Keratinocyte (primary cell): Measurements from ENCODE around the gene ANTXR2. TPM values are rescaled to one million over a fixed set of nuclear protein-coding genes. Genes with fewer than 3 reads are reported as not detected.

Source experiments
- DNase-seq: peaks from one replicate; pipeline ENCODE4 v3.0.0-alpha.2; 2011; ENCODE audit warnings: low read depth, missing footprints, low spot score
- FAIRE-seq: peaks from 2 replicates; lab custom pipeline; 2011; peaks lifted over from hg19 to GRCh38; lab: Jason Lieb, UNC
- H2AFZ ChIP-seq: 2 replicates; pipeline ENCODE4 v1.6.0; 2012; ENCODE audit warnings: low read length, control low read depth, inconsistent platforms; ENCODE audit not compliant: control insufficient read depth
- H3K27ac ChIP-seq: 2 replicates; pipeline ENCODE4 v1.5.1; 2011; ENCODE audit warnings: low read length; ENCODE audit not compliant: control insufficient read depth, insufficient read depth
- H3K27me3 ChIP-seq: 3 replicates; pipeline ENCODE4 v1.6.0; 2011; ENCODE audit warnings: low read length; ENCODE audit not compliant: control insufficient read depth, insufficient read depth; ENCODE audit errors: extremely low read depth
- H3K36me3 ChIP-seq, 2 experiments: 2 replicates in 1 of 2; 3 replicates in 1 of 2; pipeline ENCODE4 v1.5.1; 2011; ENCODE audit warnings: low read length in 2 of 2, mild to moderate bottlenecking in 1 of 2; ENCODE audit not compliant: control insufficient read depth in 2 of 2, insufficient read depth in 2 of 2; ENCODE audit errors: extremely low read depth in 1 of 2
- H3K4me1 ChIP-seq: 3 replicates; pipeline ENCODE4 v1.5.1; 2011; ENCODE audit warnings: low read length; ENCODE audit not compliant: control insufficient read depth, insufficient read depth; ENCODE audit errors: extremely low read depth
- H3K4me2 ChIP-seq: 3 replicates; pipeline ENCODE4 v1.6.0; 2011; ENCODE audit warnings: low read depth, low read length; ENCODE audit not compliant: control insufficient read depth, insufficient read depth; ENCODE audit errors: extremely low read depth
- H3K4me3 ChIP-seq, 3 experiments: fragments of 200-600 bp in 1 of 3; sonication (generic) in 1 of 3; 2 replicates in 2 of 3; 3 replicates in 1 of 3; pipeline ENCODE4 v1.5.1; 2011 to 2016; ENCODE audit warnings: low read length in 3 of 3, mild to moderate bottlenecking in 3 of 3, control low read depth in 2 of 3, inconsistent platforms in 1 of 3, low read depth in 1 of 3, mixed read lengths in 1 of 3, mixed run types in 1 of 3, moderate library complexity in 1 of 3; ENCODE audit not compliant: control insufficient read depth in 2 of 3, insufficient read depth in 2 of 3; ENCODE audit errors: extremely low read depth in 1 of 3
- H3K79me2 ChIP-seq: 2 replicates; pipeline ENCODE4 v1.6.0; 2012; ENCODE audit warnings: low read length; ENCODE audit not compliant: control insufficient read depth, insufficient read depth
- H3K9ac ChIP-seq: 3 replicates; pipeline ENCODE4 v1.6.0; 2011; ENCODE audit warnings: low read length; ENCODE audit not compliant: control insufficient read depth, insufficient read depth; ENCODE audit errors: extremely low read depth
- H3K9me1 ChIP-seq: 3 replicates; pipeline ENCODE4 v1.6.0; 2011; ENCODE audit warnings: low read length; ENCODE audit not compliant: control insufficient read depth, insufficient read depth; ENCODE audit errors: extremely low read depth
- H3K9me3 ChIP-seq: 2 replicates; pipeline ENCODE4 v1.5.1; 2012; ENCODE audit warnings: low read depth, low read length; ENCODE audit not compliant: control insufficient read depth
- H4K20me1 ChIP-seq: 3 replicates; pipeline ENCODE4 v1.6.0; 2011; ENCODE audit warnings: low read length; ENCODE audit not compliant: control insufficient read depth, insufficient read depth; ENCODE audit errors: extremely low read depth
- EZH2 ChIP-seq: IDR thresholded peaks from one replicate; pipeline ENCODE4 v1.6.1; 2012; ENCODE audit warnings: inconsistent platforms, mild to moderate bottlenecking, low read length, moderate library complexity
- dilution Hi-C: fragments of 300-500 bp; cut with MboI; formaldehyde crosslinking; loops from one replicate; pipeline ENCODE4 v1.7.0; 2020; ENCODE audit warnings: low sequenced_read_pairs; ENCODE audit not compliant: extremely low pct_ligation_motif_present
- polyA plus RNA-seq, 5 experiments: library from polyadenylated mRNA; depleted of rRNA in 3 of 5; stranded (reverse) in 3 of 5; stranded (forward) in 1 of 5; unstranded in 1 of 5; fragments of >200 nt; gene quantifications; 1 replicate in 1 of 5; 2 replicates in 3 of 5; 3 replicates in 1 of 5; pipeline versions ENCODE4 v1.2.1 to v1.2.3, GENCODE V29; 2011 to 2012; ENCODE audit warnings: missing spikeins in 2 of 5, low read depth in 1 of 5, low replicate concordance in 1 of 5
- TF ChIP-seq, protein P1 (sequence below), 3 experiments: IDR thresholded peaks in 1 of 3; conservative IDR thresholded peaks in 1 of 3; optimal IDR thresholded peaks in 1 of 3; 2 replicates in 2 of 3; 3 replicates in 1 of 3; pipeline versions ENCODE3 to v1.5.1; 2011; ENCODE audit warnings: low read length in 3 of 3, mild to moderate bottlenecking in 3 of 3, moderate library complexity in 2 of 3, control low read depth in 1 of 3, inconsistent platforms in 1 of 3; ENCODE audit not compliant: insufficient read depth in 2 of 3; ENCODE audit errors: extremely low read depth in 1 of 3

The ANTXR2 gene
- polyA plus RNA-seq, 1 donor (not counting 4 experiments of a cell fraction or from before 2014, with no cell fraction given), result 89.1 TPM

- Histone ChIP-seq H3K36me3 (peaks cover 4 to 20% of the 10 kb centered on the region in 2 experiments), H3K9me1 (no peaks in the 10 kb centered on the region), H4K20me1 (peaks cover 5% of the 10 kb centered on the region), H3K4me3 (no peak overlapping the region), H3K4me1 (no peaks in the 10 kb centered on the region), H3K27me3 (no peaks in the 10 kb centered on the region), H2AFZ (no peak overlapping the region), H3K79me2 (peaks cover 64% of the 10 kb centered on the region), H3K4me2 (no peak overlapping the region), H3K9ac (no peak overlapping the region), H3K27ac (no peak overlapping the region), H3K9me3 (no peaks in the 10 kb centered on the region)
- TF ChIP-seq EZH2, result no peak
- TF ChIP-seq, protein P1, sequence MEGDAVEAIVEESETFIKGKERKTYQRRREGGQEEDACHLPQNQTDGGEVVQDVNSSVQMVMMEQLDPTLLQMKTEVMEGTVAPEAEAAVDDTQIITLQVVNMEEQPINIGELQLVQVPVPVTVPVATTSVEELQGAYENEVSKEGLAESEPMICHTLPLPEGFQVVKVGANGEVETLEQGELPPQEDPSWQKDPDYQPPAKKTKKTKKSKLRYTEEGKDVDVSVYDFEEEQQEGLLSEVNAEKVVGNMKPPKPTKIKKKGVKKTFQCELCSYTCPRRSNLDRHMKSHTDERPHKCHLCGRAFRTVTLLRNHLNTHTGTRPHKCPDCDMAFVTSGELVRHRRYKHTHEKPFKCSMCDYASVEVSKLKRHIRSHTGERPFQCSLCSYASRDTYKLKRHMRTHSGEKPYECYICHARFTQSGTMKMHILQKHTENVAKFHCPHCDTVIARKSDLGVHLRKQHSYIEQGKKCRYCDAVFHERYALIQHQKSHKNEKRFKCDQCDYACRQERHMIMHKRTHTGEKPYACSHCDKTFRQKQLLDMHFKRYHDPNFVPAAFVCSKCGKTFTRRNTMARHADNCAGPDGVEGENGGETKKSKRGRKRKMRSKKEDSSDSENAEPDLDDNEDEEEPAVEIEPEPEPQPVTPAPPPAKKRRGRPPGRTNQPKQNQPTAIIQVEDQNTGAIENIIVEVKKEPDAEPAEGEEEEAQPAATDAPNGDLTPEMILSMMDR (optimal IDR thresholded peaks at IDR 0.05 in 1 of 3, IDR thresholded peaks at IDR 0.05 in 1 of 3, conservative IDR thresholded peaks at IDR 0.05 in 1 of 3; ENCODE audit: extremely low read depth in 1 of 3, insufficient read depth in 2 of 3, low read length in 3 of 3), result no peak
- FAIRE-seq (peak; percentile 5), DNase-seq (no peak)
- dilution Hi-C loops, result no loop called here
Measured at GRCh38 chr4:80045786-80046185, 27.2 kb downstream of the ANTXR2 start.

- no peak overlapping the region for H3K4me3 ChIP-seq
- no peak for DNase-seq
- H3K9me1 ChIP-seq, result no peaks in the 10 kb centered on the region
- no peaks in the 10 kb centered on the region for H3K27me3 ChIP-seq
- peaks cover 62% of the 10 kb centered on the region for H3K79me2 ChIP-seq
- H2AFZ ChIP-seq, result no peak overlapping the region
- no peak overlapping the region for H3K4me2 ChIP-seq
- H3K9me3 ChIP-seq, result no peaks in the 10 kb centered on the region
- no peaks in the 10 kb centered on the region for H3K4me1 ChIP-seq
- FAIRE-seq, result no peak
- no peak overlapping the region for H3K9ac ChIP-seq
- H3K27ac ChIP-seq, result no peak overlapping the region
- peaks cover 4 to 19% of the 10 kb centered on the region in 2 experiments for H3K36me3 ChIP-seq
- H4K20me1 ChIP-seq, result peaks cover 3% of the 10 kb centered on the region
- dilution Hi-C loops, result no loop called here
- TF ChIP-seq, protein P1 (optimal IDR thresholded peaks at IDR 0.05 in 1 of 3, IDR thresholded peaks at IDR 0.05 in 1 of 3, conservative IDR thresholded peaks at IDR 0.05 in 1 of 3; ENCODE audit: extremely low read depth in 1 of 3, insufficient read depth in 2 of 3, low read length in 3 of 3), result no peak
Measured at GRCh38 chr4:80043541-80043940, 29.5 kb downstream of the ANTXR2 start.
